Prostate gland (tissue), 2 donors: ENCODE results near the gene DTX4. TPM values are rescaled to one million over a fixed set of nuclear protein-coding genes. Genes with fewer than 3 reads are reported as not detected.

Experiments used
- DNase-seq: peaks from one replicate; pipeline ENCODE4 v3.0.0-alpha.2; 2019; ENCODE audit warnings: low spot score
- H3K27ac ChIP-seq, 2 donors: fragments of 200-600 bp; sonication (generic); 2 replicates each; pipeline ENCODE4 v1.5.1; 2017 to 2019
- H3K27me3 ChIP-seq: fragments of 200-600 bp; sonication (generic); replicated peaks from 2 replicates; pipeline ENCODE4 v1.5.1; 2019; ENCODE audit not compliant: insufficient read depth
- H3K36me3 ChIP-seq, 2 donors: fragments of 200-600 bp; sonication (generic); 1 replicate in 1 of 2; 2 replicates in 1 of 2; pipeline versions ENCODE4 v1.5.1 to v1.8.1; 2017 to 2019
- H3K4me1 ChIP-seq: fragments of 200-600 bp; sonication (generic); replicated peaks from 2 replicates; pipeline ENCODE4 v1.5.1; 2019
- H3K4me3 ChIP-seq, 2 donors: fragments of 200-600 bp; sonication (generic); 2 replicates each; pipeline ENCODE4 v1.5.1; 2017 to 2019
- H3K9me3 ChIP-seq: fragments of 200-600 bp; sonication (generic); 2 replicates; pipeline ENCODE4 v1.5.1; 2017
- CTCF ChIP-seq, 4 experiments: fragments of 200-600 bp in 2 of 4; fragments of 450-650 bp in 2 of 4; sonication (generic) in 2 of 4; IDR thresholded peaks; 1 replicate in 3 of 4; 2 replicates in 1 of 4; pipeline ENCODE4 v1.5.1; 2016 to 2019; ENCODE audit warnings: antibody characterized with exemption in 4 of 4, mild to moderate bottlenecking in 2 of 4, moderate library complexity in 2 of 4
- POLR2A ChIP-seq: fragments of 450-650 bp; IDR thresholded peaks from one replicate; pipeline ENCODE4 v1.6.1; 2016; ENCODE audit warnings: antibody characterized with exemption, mild to moderate bottlenecking
- POLR2AphosphoS5 ChIP-seq: sonication (generic); formaldehyde crosslinking; IDR thresholded peaks from one replicate; pipeline ENCODE4 v1.6.1; 2017; ENCODE audit warnings: antibody characterized with exemption
- WGBS: methylation state at CpG from one replicate; pipeline ENCODE4 v1.1.5; 2018; 5-methylcytosine and 5-hydroxymethylcytosine counted together
- intact Hi-C: fragments of 100-400 bp; cut with DNase I; formaldehyde crosslinking; loops from one replicate; pipeline ENCODE4 v1.14.2; 2022
- total RNA-seq, 2 donors: library from RNA; depleted of rRNA; stranded (reverse); fragments of >200 nt; gene quantifications; one replicate each; pipeline ENCODE4 v1.1.0, GENCODE V29; 2016

The DTX4 gene
- total RNA-seq, 2 donors from 2014 or later: 6.9 to 10.7 TPM

- Histone ChIP-seq H3K36me3 (no peaks in the 10 kb centered on the region), H3K4me1 (no peaks in the 10 kb centered on the region), H3K27me3 (no peaks in the 10 kb centered on the region), H3K9me3 (no peaks in the 10 kb centered on the region), H3K4me3 (no peak overlapping the region), H3K27ac (no peak overlapping the region)
- 88% methylated on average over 2 of the region's 2 CpGs for WGBS
- TF ChIP-seq CTCF (IDR thresholded peaks at IDR 0.05) (no peak), POLR2A (no peak), POLR2AphosphoS5 (no peak)
- DNase-seq: no peak
- intact Hi-C loops: no loop called here
Measured at GRCh38 chr11:59198726-59199125, 26.8 kb downstream of the DTX4 start.

- Histone ChIP-seq H3K4me1 (no peaks in the 10 kb centered on the region), H3K4me3 (no peak overlapping the region), H3K27me3 (no peaks in the 10 kb centered on the region), H3K36me3 (no peaks in the 10 kb centered on the region), H3K27ac (no peak overlapping the region), H3K9me3 (no peaks in the 10 kb centered on the region)
- TF ChIP-seq POLR2A: no peak
- TF ChIP-seq POLR2AphosphoS5: no peak
- no peak for TF ChIP-seq CTCF (IDR thresholded peaks at IDR 0.05)
- WGBS: 64% methylated on average over 14 of the region's 14 CpGs
- intact Hi-C loops: no loop called here
- DNase-seq: no peak
Measured at GRCh38 chr11:59199546-59200422, 27.9 kb downstream of the DTX4 start.

- no peak overlapping the region for H3K27ac ChIP-seq
- WGBS: 29% methylated on average over 4 of the region's 4 CpGs
- DNase-seq: no peak
- intact Hi-C loops: no loop called here
- no peaks in the 10 kb centered on the region for H3K36me3 ChIP-seq
- no peaks in the 10 kb centered on the region for H3K27me3 ChIP-seq
- no peaks in the 10 kb centered on the region for H3K9me3 ChIP-seq
- no peak for TF ChIP-seq POLR2AphosphoS5
- TF ChIP-seq POLR2A: no peak
- no peak overlapping the region for H3K4me3 ChIP-seq
- H3K4me1 ChIP-seq: no peaks in the 10 kb centered on the region
Measured at GRCh38 chr11:59200423-59200746, 28.5 kb downstream of the DTX4 start.

- Histone ChIP-seq H3K27ac (no peak overlapping the region), H3K36me3 (no peaks in the 10 kb centered on the region), H3K4me1 (no peaks in the 10 kb centered on the region), H3K9me3 (no peaks in the 10 kb centered on the region), H3K27me3 (no peaks in the 10 kb centered on the region), H3K4me3 (no peak overlapping the region)
- TF ChIP-seq CTCF (IDR thresholded peaks at IDR 0.05) (peak in 1 of 4 experiments; percentile 23), POLR2AphosphoS5 (no peak)
- WGBS: 95% methylated on average over 3 of the region's 3 CpGs
- DNase-seq: no peak
- intact Hi-C loops: no loop called here
Measured at GRCh38 chr11:59201353-59201752, 29.4 kb downstream of the DTX4 start.

- Histone ChIP-seq H3K4me3 (no peak overlapping the region), H3K36me3 (no peaks in the 10 kb centered on the region), H3K4me1 (no peaks in the 10 kb centered on the region), H3K27ac (no peak overlapping the region), H3K9me3 (no peaks in the 10 kb centered on the region), H3K27me3 (no peaks in the 10 kb centered on the region)
- WGBS: 94% methylated on average over 3 of the region's 3 CpGs
- intact Hi-C loops: no loop called here
- DNase-seq: no peak
- TF ChIP-seq POLR2A: no peak
- no peak for TF ChIP-seq POLR2AphosphoS5
- no peak for TF ChIP-seq CTCF (IDR thresholded peaks at IDR 0.05)
Measured at GRCh38 chr11:59204746-59205145, 32.8 kb downstream of the DTX4 start.
